HCT116 (cell line): Measurements from ENCODE around the gene ACSL5. TPM values are rescaled to one million over a fixed set of nuclear protein-coding genes. Genes with fewer than 3 reads are reported as not detected.

Experiments used
- ATAC-seq: fragments of 200-7000 bp; cut with Tn5 transposase; 2 replicates; pipeline ENCODE4 v1.9.1; 2020; ENCODE audit warnings: mild to moderate bottlenecking, moderate library complexity
- Bru-seq: library from RNA; stranded (reverse); fragments of 400-500 nt; gene quantifications from one replicate; lab custom pipeline; 2021; lab: Mats Ljungman, UMichigan
- BruChase-seq, 2 experiments: library from RNA; stranded (reverse); fragments of 400-500 nt; gene quantifications; one replicate each; lab custom pipeline; 2021; lab: Mats Ljungman, UMichigan
- BruUV-seq: library from RNA; stranded (reverse); fragments of 400-500 nt; replicated peaks from 2 replicates; lab custom pipeline; 2021; lab: Mats Ljungman, UMichigan
- CTCF ChIA-PET: fragments of 300-600 bp; sonication (Branson Sonifier 250); formaldehyde crosslinking; loops from one replicate; lab custom pipeline; 2021; ENCODE audit warnings: antibody characterized with exemption; lab: Charles Lee
- POLR2A ChIA-PET: fragments of 300-600, 350-600 bp; sonication (Branson Sonifier 250); formaldehyde crosslinking; loops from one replicate; lab custom pipeline; 2021; ENCODE audit warnings: antibody characterized with exemption; lab: Charles Lee
- RAD21 ChIA-PET, 2 experiments: fragments of 300-600 bp; sonication (Branson Sonifier 250); formaldehyde crosslinking; loops; one replicate each; lab custom pipeline; 2023; ENCODE audit warnings: low total read pairs in 2 of 2; ENCODE audit not compliant: uncharacterized antibody in 2 of 2, unreplicated experiment in 2 of 2, low non-redundant PET in 1 of 2; lab: Charles Lee
- DNase-seq: peaks from one replicate; pipeline ENCODE4 v3.0.0-alpha.2; 2010; ENCODE audit warnings: low read depth, low spot score
- H2AFZ ChIP-seq: fragments of 200-600 bp; shearing (Covaris generic), sonication (generic); 2 replicates; pipeline ENCODE4 v1.6.1; 2017; ENCODE audit warnings: low read depth, mixed run types, mixed read lengths, antibody characterized with exemption, low read length; ENCODE audit not compliant: poor library complexity, severe bottlenecking
- H3K27ac ChIP-seq: 2 replicates; pipeline ENCODE4 v1.5.1; 2012; ENCODE audit warnings: low read depth, low read length
- H3K27me3 ChIP-seq: fragments of 200-600 bp; sonication (generic); 2 replicates; pipeline ENCODE4 v1.6.1; 2016; ENCODE audit warnings: mixed run types, low read length, mixed read lengths; ENCODE audit not compliant: insufficient read depth
- H3K36me3 ChIP-seq, 2 experiments: fragments of 200-500 bp in 1 of 2; fragments of 200-600 bp in 1 of 2; sonication (Bioruptor generic) in 1 of 2; sonication (generic) in 1 of 2; 2 replicates each; pipeline versions ENCODE4 v1.5.1 to v1.6.1; 2014 to 2016; ENCODE audit warnings: low read length in 2 of 2, inconsistent platforms in 1 of 2, mixed read lengths in 1 of 2, mixed run types in 1 of 2; ENCODE audit not compliant: insufficient read depth in 2 of 2, control insufficient read depth in 1 of 2
- H3K4me1 ChIP-seq, 2 experiments: fragments of 200-600 bp in 1 of 2; sonication (generic) in 1 of 2; 2 replicates each; pipeline versions ENCODE4 v1.5.1 to v1.6.1; 2012 to 2017; ENCODE audit warnings: low read length in 2 of 2, inconsistent platforms in 1 of 2, mild to moderate bottlenecking in 1 of 2, mixed read lengths in 1 of 2, mixed run types in 1 of 2, moderate library complexity in 1 of 2; ENCODE audit not compliant: insufficient read depth in 2 of 2, control insufficient read depth in 1 of 2
- H3K4me2 ChIP-seq: fragments of 200-600 bp; sonication (generic); 2 replicates; pipeline ENCODE4 v1.6.1; 2017; ENCODE audit warnings: mixed run types, low read length, mixed read lengths
- H3K4me3 ChIP-seq, 2 experiments: fragments of 200-600 bp in 1 of 2; sonication (generic) in 1 of 2; replicated peaks in 1 of 2; 2 replicates each; pipeline ENCODE4 v1.5.1; 2011 to 2016; ENCODE audit warnings: low read length in 2 of 2, control low read depth in 1 of 2, low read depth in 1 of 2, mild to moderate bottlenecking in 1 of 2, mixed read lengths in 1 of 2, mixed run types in 1 of 2
- H3K79me2 ChIP-seq: fragments of 200-600 bp; sonication (generic); 2 replicates; pipeline ENCODE4 v1.6.1; 2017; ENCODE audit warnings: mild to moderate bottlenecking, mixed run types, low read length, moderate library complexity, mixed read lengths; ENCODE audit not compliant: insufficient read depth
- H3K9ac ChIP-seq: fragments of 200-600 bp; sonication (generic); 2 replicates; pipeline ENCODE4 v1.6.1; 2016; ENCODE audit warnings: low read length, mixed read lengths
- H3K9me2 ChIP-seq: fragments of 200-600 bp; sonication (generic), shearing (Covaris generic); 2 replicates; pipeline ENCODE4 v1.6.1; 2017; ENCODE audit warnings: mixed run types, mild to moderate bottlenecking, moderate library complexity; ENCODE audit not compliant: insufficient read depth
- H3K9me3 ChIP-seq, 2 experiments: fragments of 200-500 bp in 1 of 2; fragments of 200-600 bp in 1 of 2; sonication (Bioruptor generic) in 1 of 2; sonication (generic) in 1 of 2; 2 replicates each; pipeline ENCODE4 v1.6.1; 2014 to 2017; ENCODE audit warnings: low read length in 2 of 2, mixed read lengths in 2 of 2, inconsistent platforms in 1 of 2, low read depth in 1 of 2, mild to moderate bottlenecking in 1 of 2, mixed run types in 1 of 2, moderate library complexity in 1 of 2; ENCODE audit not compliant: control insufficient read depth in 1 of 2, insufficient read depth in 1 of 2
- H4K20me1 ChIP-seq: fragments of 200-600 bp; sonication (generic), shearing (Covaris generic); 2 replicates; pipeline ENCODE4 v1.6.1; 2017; ENCODE audit warnings: mixed run types, mild to moderate bottlenecking, moderate library complexity; ENCODE audit not compliant: insufficient read depth
- CEBPB ChIP-seq: IDR thresholded peaks from 2 replicates; pipeline ENCODE4 v1.6.1; 2012; ENCODE audit warnings: low read depth
- FOSL1 ChIP-seq: IDR thresholded peaks from 2 replicates; pipeline ENCODE4 v1.6.1; 2012; ENCODE audit warnings: low read depth
- JUND ChIP-seq: IDR thresholded peaks from 2 replicates; pipeline ENCODE4 v1.6.1; 2012
- MAX ChIP-seq: IDR thresholded peaks from 2 replicates; pipeline ENCODE4 v1.6.1; 2012
- POLR2A ChIP-seq: IDR thresholded peaks from 2 replicates; pipeline ENCODE4 v1.7.0; 2011; ENCODE audit warnings: borderline replicate concordance; ENCODE audit not compliant: insufficient read depth, insufficient read length; ENCODE audit errors: extremely low read depth
- POLR2AphosphoS5 ChIP-seq: IDR thresholded peaks from 2 replicates; pipeline ENCODE4 v1.6.1; 2011; ENCODE audit warnings: mild to moderate bottlenecking, low read depth, low read length, moderate library complexity
- RAD21 ChIP-seq: IDR thresholded peaks from 2 replicates; pipeline ENCODE4 v1.6.1; 2012; ENCODE audit warnings: low read depth, mild to moderate bottlenecking
- SIN3A ChIP-seq: IDR thresholded peaks from 2 replicates; pipeline ENCODE4 v1.6.1; 2012; ENCODE audit warnings: low read depth
- SP1 ChIP-seq: IDR thresholded peaks from 2 replicates; pipeline ENCODE4 v1.6.1; 2012; ENCODE audit warnings: low read depth
- TCF7L2 ChIP-seq: IDR thresholded peaks from 2 replicates; pipeline ENCODE4 v1.7.0; 2011; ENCODE audit warnings: borderline replicate concordance, inconsistent platforms; ENCODE audit not compliant: insufficient read depth, insufficient read length; ENCODE audit errors: extremely low read depth
- ZNF274 ChIP-seq: fragments of 200-500 bp; sonication (Bioruptor generic); IDR thresholded peaks from 2 replicates; pipeline ENCODE4 v1.6.1; 2014; ENCODE audit warnings: mild to moderate bottlenecking, low read depth, low read length, inconsistent platforms
- intact Hi-C: fragments of 100-400 bp; cut with micrococcal nuclease; formaldehyde crosslinking; loops from 2 replicates; pipeline ENCODE4 v1.10.0; 2022
- long read RNA-seq: library from polyadenylated mRNA; unstranded; transcript quantifications from one replicate; pipeline ENCODE4 v2.0.0, GENCODE V29; 2021; ENCODE audit not compliant: unreplicated experiment
- polyA plus RNA-seq: library from polyadenylated mRNA; unstranded; fragments of >200 nt; gene quantifications from 2 replicates; pipeline ENCODE4 v1.2.1, GENCODE V29; 2012; ENCODE audit warnings: missing spikeins
- total RNA-seq: library from RNA; stranded (reverse); gene quantifications from one replicate; pipeline ENCODE4 v1.2.1, GENCODE V29; 2021; ENCODE audit not compliant: unreplicated experiment
- TF ChIP-seq, protein P1 (sequence below): IDR thresholded peaks from 2 replicates; pipeline ENCODE4 v1.6.1; 2012; ENCODE audit warnings: low read depth

Gene ACSL5
- total RNA-seq, result 195 TPM
- polyA plus RNA-seq, result 101 and 149 TPM in 2 replicates
- percentile 97 among the genes with signal in this experiment for Bru-seq, nascent RNA
- BruChase-seq, experiment 1, labeled RNA remaining after a 6-hour chase, result percentile 95 among the genes with signal in this experiment
- percentile 96 among the genes with signal in this experiment for BruChase-seq, experiment 2, labeled RNA remaining after a 2-hour chase
- long read RNA-seq, transcript ACSL5-203 (21 exons, 3,353 nt), result minor isoform, 83 of 489 reads
- long read RNA-seq, transcript ACSL5-204 (21 exons, 3,380 nt), result minor isoform, 43 of 489 reads
- long read RNA-seq, transcript ACSL5-202 (21 exons, 3,351 nt), result major isoform, 103 of 489 reads
- long read RNA-seq, partial matches to known transcripts, result 138 of 489 reads
- long read RNA-seq, other reads (novel, unspliced or antisense), result 121 of 489 reads

GRCh38 chr10:112373912-112374338 lies at the start of gene ACSL5:
Gene ACSL5 (plus strand): TSS chr10:112374116. CDS start chr10:112394947, 20,831 bp downstream.
- peaks cover 59 to 74% of the 10 kb centered on the region in 2 experiments for H3K4me1 ChIP-seq
- ChIA-PET RAD21 (interaction anchor here (0.5 to 1.4 kb wide), 4 partner anchors 39 to 61 kb away, joined by 3 to 4 read pairs (median 4); no protein-coding TSS in a partner anchor), POLR2A (interaction anchor here (0.9 to 7.2 kb wide), 12 partner anchors 9 to 143 kb away, joined by 3 to 134 read pairs (median 6); no protein-coding TSS in a partner anchor), CTCF (interaction anchor here (0.7 to 3.3 kb wide), 9 partner anchors 8 to 236 kb away, joined by 3 to 26 read pairs (median 6); no protein-coding TSS in a partner anchor)
- H3K4me3 ChIP-seq, result peak within 1 kb of the TSS; percentile 34 to 38
- peaks cover 0 to 7% of the 10 kb centered on the region in 2 experiments; a peak in 1 of 4 replicates for H3K9me3 ChIP-seq
- intact Hi-C loops, result no loop called here
- H3K27ac ChIP-seq, result peak within 1 kb of the TSS; percentile 77
- BruUV-seq, result no TSS peak
- no peaks in the 10 kb centered on the region; a peak in 1 of 4 replicates for H3K36me3 ChIP-seq
- peak within 1 kb of the TSS; percentile 67 for H3K9ac ChIP-seq
- H3K4me2 ChIP-seq, result peak within 1 kb of the TSS; percentile 65
- ATAC-seq (peak; percentile 35), DNase-seq (no peak)
- peaks cover 45% of the 10 kb centered on the region for H3K79me2 ChIP-seq
- peak; percentile 19; the same call in 1 of the 2 replicates for TF ChIP-seq POLR2AphosphoS5
- no peak for TF ChIP-seq MAX
- no peak for TF ChIP-seq SIN3A
- no peak for TF ChIP-seq FOSL1
- no peaks in the 10 kb centered on the region for H4K20me1 ChIP-seq
- H2AFZ ChIP-seq, result no peak within 1 kb of the TSS
- no peaks in the 10 kb centered on the region for H3K9me2 ChIP-seq
- H3K27me3 ChIP-seq, result no peaks in the 10 kb centered on the region

DNA sequence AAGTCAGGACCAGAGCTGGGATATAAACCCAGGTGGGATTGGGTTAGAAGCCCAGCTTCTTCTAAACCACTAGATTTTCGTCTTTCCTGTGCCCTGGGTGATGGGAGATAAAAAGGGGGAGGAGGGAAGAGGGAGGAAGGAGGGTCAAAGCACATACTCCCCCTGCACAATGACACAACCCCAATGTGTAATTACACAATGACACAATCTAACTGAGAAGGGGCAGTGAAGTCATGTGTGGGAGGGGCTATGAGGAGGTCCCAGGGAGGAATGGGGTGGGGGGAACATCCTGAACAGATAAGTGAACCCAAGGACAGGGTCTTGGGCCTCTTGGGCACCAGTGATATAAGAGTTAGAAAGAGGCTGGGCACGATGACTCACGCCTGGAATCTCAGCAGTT lies 46.2 kb upstream of the ACSL5 start:
- H3K4me2 ChIP-seq, result no peak overlapping the region
- intact Hi-C loops, result no loop called here
- H4K20me1 ChIP-seq, result no peaks in the 10 kb centered on the region
- BruUV-seq, result no TSS peak
- no peaks in the 10 kb centered on the region for H3K79me2 ChIP-seq
- H3K36me3 ChIP-seq, result no peaks in the 10 kb centered on the region
- ChIA-PET RAD21 (no interaction called here), POLR2A (interaction anchor here (1.3 to 1.4 kb wide), 2 partner anchors 48 to 59 kb away, joined by 3 to 4 read pairs; no protein-coding TSS in a partner anchor), CTCF (interaction anchor here (1.0 to 1.3 kb wide), 2 partner anchors 20 to 190 kb away, joined by 3 read pairs; no protein-coding TSS in a partner anchor)
- H3K27me3 ChIP-seq, result no peaks in the 10 kb centered on the region
- ATAC-seq (no peak), DNase-seq (no peak)
- H3K9me3 ChIP-seq, result no peaks in the 10 kb centered on the region
- H3K9me2 ChIP-seq, result no peaks in the 10 kb centered on the region
- no peak overlapping the region for H3K9ac ChIP-seq
- H3K27ac ChIP-seq, result no peak overlapping the region
- no peak overlapping the region for H3K4me3 ChIP-seq
- no peak overlapping the region for H2AFZ ChIP-seq
- no peak for TF ChIP-seq RAD21
- TF ChIP-seq JUND, result no peak
- TF ChIP-seq SP1, result no peak
- TF ChIP-seq ZNF274, result no peak
- no peak for TF ChIP-seq TCF7L2
- TF ChIP-seq CEBPB, result no peak
- no peak for TF ChIP-seq MAX
- TF ChIP-seq, protein P1, sequence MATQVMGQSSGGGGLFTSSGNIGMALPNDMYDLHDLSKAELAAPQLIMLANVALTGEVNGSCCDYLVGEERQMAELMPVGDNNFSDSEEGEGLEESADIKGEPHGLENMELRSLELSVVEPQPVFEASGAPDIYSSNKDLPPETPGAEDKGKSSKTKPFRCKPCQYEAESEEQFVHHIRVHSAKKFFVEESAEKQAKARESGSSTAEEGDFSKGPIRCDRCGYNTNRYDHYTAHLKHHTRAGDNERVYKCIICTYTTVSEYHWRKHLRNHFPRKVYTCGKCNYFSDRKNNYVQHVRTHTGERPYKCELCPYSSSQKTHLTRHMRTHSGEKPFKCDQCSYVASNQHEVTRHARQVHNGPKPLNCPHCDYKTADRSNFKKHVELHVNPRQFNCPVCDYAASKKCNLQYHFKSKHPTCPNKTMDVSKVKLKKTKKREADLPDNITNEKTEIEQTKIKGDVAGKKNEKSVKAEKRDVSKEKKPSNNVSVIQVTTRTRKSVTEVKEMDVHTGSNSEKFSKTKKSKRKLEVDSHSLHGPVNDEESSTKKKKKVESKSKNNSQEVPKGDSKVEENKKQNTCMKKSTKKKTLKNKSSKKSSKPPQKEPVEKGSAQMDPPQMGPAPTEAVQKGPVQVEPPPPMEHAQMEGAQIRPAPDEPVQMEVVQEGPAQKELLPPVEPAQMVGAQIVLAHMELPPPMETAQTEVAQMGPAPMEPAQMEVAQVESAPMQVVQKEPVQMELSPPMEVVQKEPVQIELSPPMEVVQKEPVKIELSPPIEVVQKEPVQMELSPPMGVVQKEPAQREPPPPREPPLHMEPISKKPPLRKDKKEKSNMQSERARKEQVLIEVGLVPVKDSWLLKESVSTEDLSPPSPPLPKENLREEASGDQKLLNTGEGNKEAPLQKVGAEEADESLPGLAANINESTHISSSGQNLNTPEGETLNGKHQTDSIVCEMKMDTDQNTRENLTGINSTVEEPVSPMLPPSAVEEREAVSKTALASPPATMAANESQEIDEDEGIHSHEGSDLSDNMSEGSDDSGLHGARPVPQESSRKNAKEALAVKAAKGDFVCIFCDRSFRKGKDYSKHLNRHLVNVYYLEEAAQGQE, result no peak
- TF ChIP-seq POLR2A, result no peak
- peaks cover 41 to 53% of the 10 kb centered on the region in 2 experiments for H3K4me1 ChIP-seq
